ENCODE measurements around the gene ICA1. TPM values are rescaled to one million over a fixed set of nuclear protein-coding genes. Genes with fewer than 3 reads are reported as not detected.

ICA1 gene
- total and polyA plus RNA-seq, 7 donors: 1.6 to 4.1 (median 2.3) TPM

Other genes starting within 250 kb of the ICA1 start
- gene NXPH1, start 171.4 kb upstream of the ICA1 start, total RNA-seq: not detected
- gene NXPH1, start 171.4 kb upstream of the ICA1 start, polyA plus RNA-seq: not detected